Measurements from ENCODE around the gene MRTO4. TPM values are rescaled to one million over a fixed set of nuclear protein-coding genes. Genes with fewer than 3 reads are reported as not detected.
"Not testable (repeated sequence)": the region's sequence is repeated elsewhere in the genome, so short reads cannot be mapped to it uniquely, and the experiment has no call there.

The MRTO4 gene
- total RNA-seq, 2 donors from 2014 or later = 60.4 to 83.6 TPM

GRCh38 chr1:19285366-19285765 lies 33.8 kb downstream of the MRTO4 start:
- not testable (repeated sequence) for ATAC-seq, H3K27ac Mint-ChIP-seq
- H3K36me3 Mint-ChIP-seq = peaks cover 6 to 12% of the 10 kb centered on the region in 2 donors

GRCh38 chr1:19285807-19286206 lies 34.2 kb downstream of the MRTO4 start:
- H3K36me3 Mint-ChIP-seq = peaks cover 6 to 12% of the 10 kb centered on the region in 2 donors
- ATAC-seq; H3K9me3 Mint-ChIP-seq; DNase-seq (ENCODE audit: low spot score in 2 of 2); H3K27ac Mint-ChIP-seq: not testable (repeated sequence)

More at GRCh38 chr1:19285366-19285765, 33.8 kb downstream of the MRTO4 start:
- H3K9me3 Mint-ChIP-seq; DNase-seq (ENCODE audit: low spot score in 2 of 2): not testable (repeated sequence)

GRCh38 chr1:19287436-19288185 lies 36.0 kb downstream of the MRTO4 start:
- DNase-seq (ENCODE audit: low spot score in 2 of 2) (no peak), ATAC-seq (no peak)
- peaks cover 11 to 19% of the 10 kb centered on the region in 2 donors for H3K36me3 Mint-ChIP-seq
- peaks cover 0 to 8% of the 10 kb centered on the region in 2 donors for H3K9me3 Mint-ChIP-seq
- H3K27ac Mint-ChIP-seq = no peak overlapping the region

GRCh38 chr1:19288324-19289241 lies 37.0 kb downstream of the MRTO4 start, which contains the start of gene AKR7A3:
Gene AKR7A3, minus strand, starts transcription at chr1:19288770. Its CDS starts 61 bp downstream, at chr1:19288709.
- not testable (repeated sequence) for H3K27ac Mint-ChIP-seq, H3K9me3 Mint-ChIP-seq
- ATAC-seq (peak; percentile 95), DNase-seq (ENCODE audit: low spot score in 2 of 2) (peak in 1 of 2 donors; percentile 64)
- H3K36me3 Mint-ChIP-seq = peaks cover 11 to 19% of the 10 kb centered on the region in 2 donors

GRCh38 chr1:19289244-19289643 lies 37.6 kb downstream of the MRTO4 start:
- H3K27ac Mint-ChIP-seq = no peak overlapping the region
- no peak for DNase-seq (ENCODE audit: low spot score in 2 of 2)
- peaks cover 2 to 11% of the 10 kb centered on the region in 2 donors for H3K9me3 Mint-ChIP-seq
- no peak for ATAC-seq
- peaks cover 11 to 23% of the 10 kb centered on the region in 2 donors for H3K36me3 Mint-ChIP-seq

- Mint-ChIP-seq H3K36me3 (peaks cover 33 to 43% of the 10 kb centered on the region in 2 donors), H3K9me3 (peaks cover 18 to 34% of the 10 kb centered on the region in 2 donors), H3K27ac (no peak overlapping the region)
- no peak for ATAC-seq
- DNase-seq (ENCODE audit: low spot score in 2 of 2) = no peak
These were observed 43.0 kb downstream of the MRTO4 start for GRCh38 chr1:19294638-19295037.

GRCh38 chr1:19300211-19300610 lies 48.6 kb downstream of the MRTO4 start:
- peaks cover 9 to 15% of the 10 kb centered on the region in 2 donors for H3K9me3 Mint-ChIP-seq
- no peak overlapping the region for H3K27ac Mint-ChIP-seq
- no peak for DNase-seq (ENCODE audit: low spot score in 2 of 2)
- ATAC-seq = no peak
- H3K36me3 Mint-ChIP-seq = peaks cover 24 to 25% of the 10 kb centered on the region in 2 donors

GRCh38 chr1:19304081-19304480 lies 52.5 kb downstream of the MRTO4 start:
- H3K9me3 Mint-ChIP-seq; ATAC-seq; DNase-seq (ENCODE audit: low spot score in 2 of 2): not testable (repeated sequence)
- H3K36me3 Mint-ChIP-seq = peaks cover 13 to 16% of the 10 kb centered on the region in 2 donors
- H3K27ac Mint-ChIP-seq = peak overlapping the region in 1 of 2 donors; percentile 31

GRCh38 chr1:19305880-19306279 lies 54.3 kb downstream of the MRTO4 start:
- DNase-seq (ENCODE audit: low spot score in 2 of 2) = no peak
- no peak for ATAC-seq

GRCh38 chr1:19306941-19307340 lies 55.3 kb downstream of the MRTO4 start:
- DNase-seq (ENCODE audit: low spot score in 2 of 2) = no peak
- Mint-ChIP-seq H3K27ac (no peak overlapping the region), H3K9me3 (no peaks in the 10 kb centered on the region)

More at GRCh38 chr1:19305880-19306279, 54.3 kb downstream of the MRTO4 start:
- no peak overlapping the region for H3K27ac Mint-ChIP-seq
- no peaks in the 10 kb centered on the region for H3K9me3 Mint-ChIP-seq
- H3K36me3 Mint-ChIP-seq = peaks cover 13 to 16% of the 10 kb centered on the region in 2 donors

GRCh38 chr1:19307794-19308508 lies 56.3 kb downstream of the MRTO4 start:
- no peak for ATAC-seq
- H3K9me3 Mint-ChIP-seq = no peaks in the 10 kb centered on the region
- no peak overlapping the region for H3K27ac Mint-ChIP-seq
- peaks cover 13 to 23% of the 10 kb centered on the region in 2 donors for H3K36me3 Mint-ChIP-seq
- no peak for DNase-seq (ENCODE audit: low spot score in 2 of 2)

More at GRCh38 chr1:19306941-19307340, 55.3 kb downstream of the MRTO4 start:
- no peak for ATAC-seq
- peaks cover 13 to 23% of the 10 kb centered on the region in 2 donors for H3K36me3 Mint-ChIP-seq

- DNase-seq (ENCODE audit: low spot score in 2 of 2) (no peak), ATAC-seq (no peak)
- H3K27ac Mint-ChIP-seq = peak overlapping the region in 1 of 2 donors; percentile 34
These were observed 56.9 kb downstream of the MRTO4 start for GRCh38 chr1:19308509-19308907.

GRCh38 chr1:19309123-19309813 lies 57.7 kb downstream of the MRTO4 start:
- ATAC-seq (no peak), DNase-seq (ENCODE audit: low spot score in 2 of 2) (no peak)
- Mint-ChIP-seq H3K36me3 (peaks cover 12 to 16% of the 10 kb centered on the region in 2 donors), H3K27ac (peak overlapping the region in 1 of 2 donors; percentile 34), H3K9me3 (no peaks in the 10 kb centered on the region)

More at GRCh38 chr1:19308509-19308907, 56.9 kb downstream of the MRTO4 start:
- Mint-ChIP-seq H3K9me3 (no peaks in the 10 kb centered on the region), H3K36me3 (peaks cover 13 to 19% of the 10 kb centered on the region in 2 donors)

Data from activated naive CD4-positive, alpha-beta T cell treated with anti-CD3 and anti-CD28 coated beads, Interleukin-2, amount 50 U/mL, for 72 hours (primary cell).